Measurements from ENCODE around the gene GTPBP3. TPM values are rescaled to one million over a fixed set of nuclear protein-coding genes. Genes with fewer than 3 reads are reported as not detected.

GTPBP3 gene
- total RNA-seq, 1 experiment from 2014 or later: 62.9 TPM

DNA sequence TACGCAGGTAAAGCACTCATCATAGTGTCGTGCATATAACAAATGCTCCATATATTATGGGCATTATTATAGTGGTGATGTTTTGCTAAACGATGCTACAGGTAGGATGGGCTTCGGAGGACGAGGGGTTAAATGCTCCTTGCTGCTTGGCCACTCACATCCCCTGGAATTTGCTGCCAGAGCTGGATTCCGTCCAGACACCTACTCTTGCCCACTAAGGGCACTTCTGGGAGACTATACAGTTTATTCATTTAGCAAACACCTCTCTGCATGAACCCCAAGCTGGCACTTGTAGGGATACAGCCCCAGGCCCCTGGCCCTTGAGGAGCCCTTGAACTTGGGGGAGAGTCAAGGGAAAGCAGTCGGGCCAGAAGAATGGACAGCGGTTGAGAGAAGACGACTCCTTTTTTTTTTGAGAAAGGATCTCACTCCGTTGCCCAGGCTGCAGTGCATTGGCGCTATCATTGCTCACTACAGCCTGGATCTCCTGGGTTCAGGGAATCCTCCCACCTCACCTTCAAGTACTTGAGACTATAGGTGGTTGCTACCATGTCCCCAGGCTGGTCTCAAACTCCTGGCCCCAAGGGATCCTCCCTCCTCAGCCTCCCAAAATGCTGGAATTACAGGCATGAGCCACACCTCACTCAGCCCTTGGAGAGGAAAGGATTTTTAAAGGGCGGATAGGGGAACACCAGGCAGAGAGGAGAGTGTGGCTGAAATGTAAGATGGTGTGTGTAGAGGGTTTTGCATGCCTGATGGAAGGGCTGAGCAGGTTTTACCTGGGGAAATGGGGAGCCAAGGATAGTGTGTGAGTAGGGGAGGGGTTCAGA, 32.8 kb upstream of the GTPBP3 start:
- H3K36me3 Mint-ChIP-seq (ENCODE audit: insufficient read depth in 1 of 3, low read depth in 3 of 3): peaks cover 3 to 12% (median 7%) of the 10 kb centered on the region in 3 experiments; a peak in 6 of 7 replicates
- TF ChIP-seq, protein P1, sequence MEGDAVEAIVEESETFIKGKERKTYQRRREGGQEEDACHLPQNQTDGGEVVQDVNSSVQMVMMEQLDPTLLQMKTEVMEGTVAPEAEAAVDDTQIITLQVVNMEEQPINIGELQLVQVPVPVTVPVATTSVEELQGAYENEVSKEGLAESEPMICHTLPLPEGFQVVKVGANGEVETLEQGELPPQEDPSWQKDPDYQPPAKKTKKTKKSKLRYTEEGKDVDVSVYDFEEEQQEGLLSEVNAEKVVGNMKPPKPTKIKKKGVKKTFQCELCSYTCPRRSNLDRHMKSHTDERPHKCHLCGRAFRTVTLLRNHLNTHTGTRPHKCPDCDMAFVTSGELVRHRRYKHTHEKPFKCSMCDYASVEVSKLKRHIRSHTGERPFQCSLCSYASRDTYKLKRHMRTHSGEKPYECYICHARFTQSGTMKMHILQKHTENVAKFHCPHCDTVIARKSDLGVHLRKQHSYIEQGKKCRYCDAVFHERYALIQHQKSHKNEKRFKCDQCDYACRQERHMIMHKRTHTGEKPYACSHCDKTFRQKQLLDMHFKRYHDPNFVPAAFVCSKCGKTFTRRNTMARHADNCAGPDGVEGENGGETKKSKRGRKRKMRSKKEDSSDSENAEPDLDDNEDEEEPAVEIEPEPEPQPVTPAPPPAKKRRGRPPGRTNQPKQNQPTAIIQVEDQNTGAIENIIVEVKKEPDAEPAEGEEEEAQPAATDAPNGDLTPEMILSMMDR (conservative IDR thresholded peaks at IDR 0.05): no peak
- no peak overlapping the region for H2BK20ac ChIP-seq (ENCODE audit: low read depth, low read length, poor library complexity, severe bottlenecking)
- H3K18ac ChIP-seq (ENCODE audit: insufficient read length, low read depth, low read length): no peak overlapping the region
- no peak overlapping the region for H3K9ac ChIP-seq (ENCODE audit: extremely low read depth, insufficient read length, low read length)
- DNase-seq: no peak
- H2BK15ac ChIP-seq (ENCODE audit: low read depth, low read length): no peak overlapping the region
- H2AK5ac ChIP-seq (ENCODE audit: insufficient read length, low read length): no peak overlapping the region
- peaks cover 6% of the 10 kb centered on the region for H3K23me2 ChIP-seq (ENCODE audit: insufficient read length, low read depth, low read length, poor library complexity, severe bottlenecking)
- H3K9me3 Mint-ChIP-seq: no peaks in the 10 kb centered on the region
- no peaks in the 10 kb centered on the region for H3K27me3 ChIP-seq (ENCODE audit: insufficient read depth, low read length)
- H3K4me3 Mint-ChIP-seq: peak overlapping the region; percentile 1 to 97; a peak in 4 of 5 replicates
- H3K4me2 ChIP-seq (ENCODE audit: insufficient read depth, insufficient read length, low read length): peak overlapping the region; percentile 27
- no peaks in the 10 kb centered on the region for H3K79me1 ChIP-seq (ENCODE audit: insufficient read depth, low read depth, low read length, poor library complexity, severe bottlenecking)
- H3K23ac ChIP-seq (ENCODE audit: insufficient read length, low read depth, low read length): no peak overlapping the region
- no peak overlapping the region for H3K4ac ChIP-seq (ENCODE audit: low read depth, low read length)
- H4K8ac ChIP-seq (replicated peaks; ENCODE audit: insufficient read length, low read depth, low read length): no peak overlapping the region
- H3K4me1 ChIP-seq (ENCODE audit: insufficient read depth, low read length): peaks cover 3% of the 10 kb centered on the region; the same call in 1 of the 2 replicates
- H3K79me2 ChIP-seq (ENCODE audit: insufficient read depth, low read length): no peaks in the 10 kb centered on the region
- H4K5ac ChIP-seq (ENCODE audit: insufficient read length, low read depth, low read length): no peak overlapping the region
- H2BK5ac ChIP-seq (ENCODE audit: insufficient read length, low read length): no peak overlapping the region
- H2BK12ac ChIP-seq (ENCODE audit: insufficient read length, low read depth, low read length): no peak overlapping the region
- no peak overlapping the region for H3K56ac ChIP-seq (ENCODE audit: insufficient read length, low read depth, low read length)
- H3T11ph ChIP-seq (ENCODE audit: low read length): no peak overlapping the region
- H2AFZ ChIP-seq (ENCODE audit: low read length): no peak overlapping the region
- H2BK120ac ChIP-seq (ENCODE audit: low read depth, low read length, poor library complexity, severe bottlenecking): no peak overlapping the region
- H3K27ac ChIP-seq (ENCODE audit: insufficient read length, low read depth, low read length): no peak overlapping the region
- H3K9me3 ChIP-seq (ENCODE audit: control insufficient read depth, low read depth, low read length): no peaks in the 10 kb centered on the region
- no peak overlapping the region for H3K14ac ChIP-seq (ENCODE audit: insufficient read depth, low read length)
- H4K91ac ChIP-seq (ENCODE audit: insufficient read length, low read depth, low read length): no peak overlapping the region
- H3K4me1 Mint-ChIP-seq: peaks cover 23 to 37% of the 10 kb centered on the region in 2 experiments
- H4K20me1 ChIP-seq (ENCODE audit: control insufficient read depth, insufficient read depth, insufficient read length): no peaks in the 10 kb centered on the region
- H3K27me3 Mint-ChIP-seq (ENCODE audit: low read depth): no peaks in the 10 kb centered on the region; the same call in 1 of the 2 replicates
- peak overlapping the region; percentile 7 to 41 (median 27); a peak in 4 of 7 replicates for H3K27ac Mint-ChIP-seq
- WGBS (ENCODE audit: extremely low coverage, insufficient read length, low lambda C conversion rate): no CpG with 5 or more reads among the region's 12 CpGs

All from H9 (cell line).